ENCODE results near the gene SPTBN4.

The SPTBN4 gene

GRCh38 chr19:40443131-40443999 is 23.4 kb upstream of the SPTBN4 start (continued):
- TF ChIP-seq, protein P1, sequence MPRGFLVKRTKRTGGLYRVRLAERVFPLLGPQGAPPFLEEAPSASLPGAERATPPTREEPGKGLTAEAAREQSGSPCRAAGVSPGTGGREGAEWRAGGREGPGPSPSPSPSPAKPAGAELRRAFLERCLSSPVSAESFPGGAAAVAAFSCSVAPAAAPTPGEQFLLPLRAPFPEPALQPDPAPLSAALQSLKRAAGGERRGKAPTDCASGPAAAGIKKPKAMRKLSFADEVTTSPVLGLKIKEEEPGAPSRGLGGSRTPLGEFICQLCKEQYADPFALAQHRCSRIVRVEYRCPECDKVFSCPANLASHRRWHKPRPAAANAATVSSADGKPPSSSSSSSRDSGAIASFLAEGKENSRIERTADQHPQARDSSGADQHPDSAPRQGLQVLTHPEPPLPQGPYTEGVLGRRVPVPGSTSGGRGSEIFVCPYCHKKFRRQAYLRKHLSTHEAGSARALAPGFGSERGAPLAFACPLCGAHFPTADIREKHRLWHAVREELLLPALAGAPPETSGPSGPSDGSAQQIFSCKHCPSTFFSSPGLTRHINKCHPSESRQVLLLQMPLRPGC (tag by site-specific recombination; IDR thresholded peaks at IDR 0.05) = peak; percentile 69
- TF ChIP-seq EGR2 (tag by site-specific recombination; IDR thresholded peaks at IDR 0.05; ENCODE audit: low read depth) (no peak; the same call in 1 of the 2 replicates), ZNF239 (tag by site-specific recombination; IDR thresholded peaks at IDR 0.05) (no peak; the same call in 1 of the 2 replicates), ZSCAN18 (tag by site-specific recombination; IDR thresholded peaks at IDR 0.05) (0 out of 2 replicates have a peak, but pooled peaks have one; percentile 24), ZNF626 (tag by site-specific recombination; IDR thresholded peaks at IDR 0.05) (no peak), ZBTB8A (tag by site-specific recombination; IDR thresholded peaks at IDR 0.05) (no peak; the same call in none of the 2 replicates), ZNF354C (tag by site-specific recombination; IDR thresholded peaks at IDR 0.05; ENCODE audit: borderline replicate concordance, low read depth) (no peak), GLI2 (tag by site-specific recombination; IDR thresholded peaks at IDR 0.05; ENCODE audit: borderline replicate concordance, low read depth) (no peak; the same call in 1 of the 2 replicates), ZNF776 (tag by site-specific recombination; IDR thresholded peaks at IDR 0.05; ENCODE audit: borderline replicate concordance) (no peak), ZNF473 (tag by site-specific recombination; IDR thresholded peaks at IDR 0.05) (no peak), ZNF596 (tag by site-specific recombination; IDR thresholded peaks at IDR 0.05) (no peak; the same call in 1 of the 2 replicates), ZNF707 (tag by site-specific recombination; IDR thresholded peaks at IDR 0.05) (no peak)
- TF ChIP-seq, protein P2, sequence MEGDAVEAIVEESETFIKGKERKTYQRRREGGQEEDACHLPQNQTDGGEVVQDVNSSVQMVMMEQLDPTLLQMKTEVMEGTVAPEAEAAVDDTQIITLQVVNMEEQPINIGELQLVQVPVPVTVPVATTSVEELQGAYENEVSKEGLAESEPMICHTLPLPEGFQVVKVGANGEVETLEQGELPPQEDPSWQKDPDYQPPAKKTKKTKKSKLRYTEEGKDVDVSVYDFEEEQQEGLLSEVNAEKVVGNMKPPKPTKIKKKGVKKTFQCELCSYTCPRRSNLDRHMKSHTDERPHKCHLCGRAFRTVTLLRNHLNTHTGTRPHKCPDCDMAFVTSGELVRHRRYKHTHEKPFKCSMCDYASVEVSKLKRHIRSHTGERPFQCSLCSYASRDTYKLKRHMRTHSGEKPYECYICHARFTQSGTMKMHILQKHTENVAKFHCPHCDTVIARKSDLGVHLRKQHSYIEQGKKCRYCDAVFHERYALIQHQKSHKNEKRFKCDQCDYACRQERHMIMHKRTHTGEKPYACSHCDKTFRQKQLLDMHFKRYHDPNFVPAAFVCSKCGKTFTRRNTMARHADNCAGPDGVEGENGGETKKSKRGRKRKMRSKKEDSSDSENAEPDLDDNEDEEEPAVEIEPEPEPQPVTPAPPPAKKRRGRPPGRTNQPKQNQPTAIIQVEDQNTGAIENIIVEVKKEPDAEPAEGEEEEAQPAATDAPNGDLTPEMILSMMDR (tag by site-specific recombination; IDR thresholded peaks at IDR 0.05) = no peak; the same call in none of the 2 replicates
- TF ChIP-seq, protein P3, sequence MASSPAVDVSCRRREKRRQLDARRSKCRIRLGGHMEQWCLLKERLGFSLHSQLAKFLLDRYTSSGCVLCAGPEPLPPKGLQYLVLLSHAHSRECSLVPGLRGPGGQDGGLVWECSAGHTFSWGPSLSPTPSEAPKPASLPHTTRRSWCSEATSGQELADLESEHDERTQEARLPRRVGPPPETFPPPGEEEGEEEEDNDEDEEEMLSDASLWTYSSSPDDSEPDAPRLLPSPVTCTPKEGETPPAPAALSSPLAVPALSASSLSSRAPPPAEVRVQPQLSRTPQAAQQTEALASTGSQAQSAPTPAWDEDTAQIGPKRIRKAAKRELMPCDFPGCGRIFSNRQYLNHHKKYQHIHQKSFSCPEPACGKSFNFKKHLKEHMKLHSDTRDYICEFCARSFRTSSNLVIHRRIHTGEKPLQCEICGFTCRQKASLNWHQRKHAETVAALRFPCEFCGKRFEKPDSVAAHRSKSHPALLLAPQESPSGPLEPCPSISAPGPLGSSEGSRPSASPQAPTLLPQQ (tag by site-specific recombination; IDR thresholded peaks at IDR 0.05) = peak; percentile 27; the same call in 1 of the 2 replicates
- TF ChIP-seq, protein P4, sequence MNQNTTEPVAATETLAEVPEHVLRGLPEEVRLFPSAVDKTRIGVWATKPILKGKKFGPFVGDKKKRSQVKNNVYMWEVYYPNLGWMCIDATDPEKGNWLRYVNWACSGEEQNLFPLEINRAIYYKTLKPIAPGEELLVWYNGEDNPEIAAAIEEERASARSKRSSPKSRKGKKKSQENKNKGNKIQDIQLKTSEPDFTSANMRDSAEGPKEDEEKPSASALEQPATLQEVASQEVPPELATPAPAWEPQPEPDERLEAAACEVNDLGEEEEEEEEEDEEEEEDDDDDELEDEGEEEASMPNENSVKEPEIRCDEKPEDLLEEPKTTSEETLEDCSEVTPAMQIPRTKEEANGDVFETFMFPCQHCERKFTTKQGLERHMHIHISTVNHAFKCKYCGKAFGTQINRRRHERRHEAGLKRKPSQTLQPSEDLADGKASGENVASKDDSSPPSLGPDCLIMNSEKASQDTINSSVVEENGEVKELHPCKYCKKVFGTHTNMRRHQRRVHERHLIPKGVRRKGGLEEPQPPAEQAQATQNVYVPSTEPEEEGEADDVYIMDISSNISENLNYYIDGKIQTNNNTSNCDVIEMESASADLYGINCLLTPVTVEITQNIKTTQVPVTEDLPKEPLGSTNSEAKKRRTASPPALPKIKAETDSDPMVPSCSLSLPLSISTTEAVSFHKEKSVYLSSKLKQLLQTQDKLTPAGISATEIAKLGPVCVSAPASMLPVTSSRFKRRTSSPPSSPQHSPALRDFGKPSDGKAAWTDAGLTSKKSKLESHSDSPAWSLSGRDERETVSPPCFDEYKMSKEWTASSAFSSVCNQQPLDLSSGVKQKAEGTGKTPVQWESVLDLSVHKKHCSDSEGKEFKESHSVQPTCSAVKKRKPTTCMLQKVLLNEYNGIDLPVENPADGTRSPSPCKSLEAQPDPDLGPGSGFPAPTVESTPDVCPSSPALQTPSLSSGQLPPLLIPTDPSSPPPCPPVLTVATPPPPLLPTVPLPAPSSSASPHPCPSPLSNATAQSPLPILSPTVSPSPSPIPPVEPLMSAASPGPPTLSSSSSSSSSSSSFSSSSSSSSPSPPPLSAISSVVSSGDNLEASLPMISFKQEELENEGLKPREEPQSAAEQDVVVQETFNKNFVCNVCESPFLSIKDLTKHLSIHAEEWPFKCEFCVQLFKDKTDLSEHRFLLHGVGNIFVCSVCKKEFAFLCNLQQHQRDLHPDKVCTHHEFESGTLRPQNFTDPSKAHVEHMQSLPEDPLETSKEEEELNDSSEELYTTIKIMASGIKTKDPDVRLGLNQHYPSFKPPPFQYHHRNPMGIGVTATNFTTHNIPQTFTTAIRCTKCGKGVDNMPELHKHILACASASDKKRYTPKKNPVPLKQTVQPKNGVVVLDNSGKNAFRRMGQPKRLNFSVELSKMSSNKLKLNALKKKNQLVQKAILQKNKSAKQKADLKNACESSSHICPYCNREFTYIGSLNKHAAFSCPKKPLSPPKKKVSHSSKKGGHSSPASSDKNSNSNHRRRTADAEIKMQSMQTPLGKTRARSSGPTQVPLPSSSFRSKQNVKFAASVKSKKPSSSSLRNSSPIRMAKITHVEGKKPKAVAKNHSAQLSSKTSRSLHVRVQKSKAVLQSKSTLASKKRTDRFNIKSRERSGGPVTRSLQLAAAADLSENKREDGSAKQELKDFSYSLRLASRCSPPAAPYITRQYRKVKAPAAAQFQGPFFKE (tag by site-specific recombination; IDR thresholded peaks at IDR 0.05; ENCODE audit: borderline replicate concordance) = no peak

All from HEK293 (cell line).